Measurements from ENCODE around the gene CBFA2T2.

The CBFA2T2 gene

DNA sequence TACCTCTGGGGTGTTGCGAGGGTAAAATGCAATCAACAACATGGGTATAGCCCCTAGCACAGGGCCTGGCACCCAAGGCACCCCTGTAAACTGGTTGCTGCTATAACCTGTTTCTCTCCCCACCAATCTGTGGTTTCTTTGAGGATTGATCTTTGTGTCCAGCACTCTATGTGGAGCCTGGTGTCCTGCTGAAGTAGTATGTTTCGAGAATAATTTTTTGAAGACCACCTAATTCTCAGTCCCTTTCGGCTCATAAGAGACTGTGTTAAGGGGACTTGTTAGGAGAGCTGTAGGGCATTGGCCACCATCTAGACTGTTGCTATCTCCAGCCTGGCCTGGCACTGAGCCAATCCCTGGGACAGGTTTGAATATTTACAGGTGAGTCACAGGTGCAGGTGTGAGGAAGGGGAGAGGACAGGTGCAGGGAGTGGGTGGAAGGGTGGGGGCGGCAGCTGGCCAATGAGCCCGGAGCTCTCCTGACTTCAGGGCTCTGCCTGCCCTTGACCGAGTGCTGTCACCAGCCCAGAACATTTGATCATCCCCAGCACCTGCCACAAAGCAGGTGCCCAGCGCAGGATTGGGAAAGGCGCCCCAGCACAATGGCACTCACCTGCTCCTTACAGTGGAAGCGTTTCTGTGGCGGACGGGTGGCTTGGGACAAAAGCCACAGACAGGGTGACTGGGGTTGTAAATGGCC, 164.2 kb downstream of the CBFA2T2 start:
- Mint-ChIP-seq H3K36me3 (ENCODE audit: low read depth) (no peaks in the 10 kb centered on the region), H3K27ac (peak overlapping the region; percentile 67 to 90 (median 84)), H3K4me1 (peaks cover 16% of the 10 kb centered on the region), H3K9me3 (no peaks in the 10 kb centered on the region), H3K27me3 (ENCODE audit: low read depth) (no peaks in the 10 kb centered on the region), H3K4me3 (no peak overlapping the region)
- TF ChIP-seq, protein P1, sequence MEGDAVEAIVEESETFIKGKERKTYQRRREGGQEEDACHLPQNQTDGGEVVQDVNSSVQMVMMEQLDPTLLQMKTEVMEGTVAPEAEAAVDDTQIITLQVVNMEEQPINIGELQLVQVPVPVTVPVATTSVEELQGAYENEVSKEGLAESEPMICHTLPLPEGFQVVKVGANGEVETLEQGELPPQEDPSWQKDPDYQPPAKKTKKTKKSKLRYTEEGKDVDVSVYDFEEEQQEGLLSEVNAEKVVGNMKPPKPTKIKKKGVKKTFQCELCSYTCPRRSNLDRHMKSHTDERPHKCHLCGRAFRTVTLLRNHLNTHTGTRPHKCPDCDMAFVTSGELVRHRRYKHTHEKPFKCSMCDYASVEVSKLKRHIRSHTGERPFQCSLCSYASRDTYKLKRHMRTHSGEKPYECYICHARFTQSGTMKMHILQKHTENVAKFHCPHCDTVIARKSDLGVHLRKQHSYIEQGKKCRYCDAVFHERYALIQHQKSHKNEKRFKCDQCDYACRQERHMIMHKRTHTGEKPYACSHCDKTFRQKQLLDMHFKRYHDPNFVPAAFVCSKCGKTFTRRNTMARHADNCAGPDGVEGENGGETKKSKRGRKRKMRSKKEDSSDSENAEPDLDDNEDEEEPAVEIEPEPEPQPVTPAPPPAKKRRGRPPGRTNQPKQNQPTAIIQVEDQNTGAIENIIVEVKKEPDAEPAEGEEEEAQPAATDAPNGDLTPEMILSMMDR (IDR thresholded peaks at IDR 0.05; ENCODE audit: unreplicated experiment in 3 of 3) = no peak

DNA sequence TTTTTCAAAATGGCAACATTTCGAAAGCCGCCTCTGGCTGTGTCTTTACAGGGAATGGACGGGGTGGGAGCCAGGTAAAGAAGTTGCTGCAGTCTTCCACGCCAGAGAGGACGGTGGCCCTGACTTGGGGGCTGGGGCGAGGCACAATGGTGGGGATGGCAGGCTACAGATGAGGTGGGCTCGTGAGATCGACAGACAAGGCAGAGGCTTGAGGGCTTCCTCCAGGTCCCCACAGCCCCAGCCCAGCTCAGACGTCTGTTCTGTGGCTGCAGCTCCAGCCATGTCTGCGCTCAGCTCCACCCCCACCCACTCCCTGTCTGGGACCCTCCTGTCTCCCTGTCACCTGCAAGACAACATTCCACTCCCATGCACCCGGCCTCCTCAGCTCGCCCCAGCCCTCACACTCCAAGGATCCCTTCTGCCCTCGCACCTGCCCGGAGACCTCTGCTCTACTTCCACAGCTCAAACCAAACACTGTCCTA, 164.8 kb downstream of the CBFA2T2 start:
- H3K27ac Mint-ChIP-seq = peak overlapping the region; percentile 67 to 90 (median 84)
- no peaks in the 10 kb centered on the region for H3K27me3 Mint-ChIP-seq (ENCODE audit: low read depth)
- peaks cover 12% of the 10 kb centered on the region for H3K4me1 Mint-ChIP-seq
- peak overlapping the region in 1 of 3 experiments; percentile 38 for H3K4me3 Mint-ChIP-seq
- TF ChIP-seq, protein P1 (IDR thresholded peaks at IDR 0.05; ENCODE audit: unreplicated experiment in 3 of 3) = no peak
- no peaks in the 10 kb centered on the region for H3K9me3 Mint-ChIP-seq
- no peaks in the 10 kb centered on the region for H3K36me3 Mint-ChIP-seq (ENCODE audit: low read depth)

DNA sequence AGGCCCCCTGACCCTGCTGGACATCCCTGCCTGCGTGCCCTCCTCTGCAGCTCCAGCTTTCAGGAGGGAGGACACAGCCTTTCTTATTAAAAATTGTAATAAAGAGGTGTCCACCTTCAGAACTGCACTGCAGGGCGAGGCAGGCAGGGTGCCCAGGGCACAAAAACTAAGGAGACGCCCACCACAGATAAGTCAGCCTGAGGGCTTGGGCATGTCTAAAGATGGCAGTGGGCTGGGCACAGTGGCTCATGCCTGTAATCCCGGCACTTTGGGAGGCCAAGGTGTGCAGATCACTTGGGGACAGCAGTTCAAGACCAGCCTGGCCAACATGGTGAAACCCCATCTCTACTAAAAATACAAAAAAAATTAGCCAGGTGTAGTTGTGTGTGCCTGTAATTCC, 165.3 kb downstream of the CBFA2T2 start:
- TF ChIP-seq, protein P1 (IDR thresholded peaks at IDR 0.05; ENCODE audit: unreplicated experiment in 3 of 3) = no peak
- Mint-ChIP-seq H3K36me3 (ENCODE audit: low read depth) (no peaks in the 10 kb centered on the region), H3K27ac (peak overlapping the region; percentile 67 to 90 (median 84)), H3K9me3 (no peaks in the 10 kb centered on the region), H3K4me3 (no peak overlapping the region), H3K4me1 (peaks cover 12% of the 10 kb centered on the region), H3K27me3 (ENCODE audit: low read depth) (no peaks in the 10 kb centered on the region)

DNA sequence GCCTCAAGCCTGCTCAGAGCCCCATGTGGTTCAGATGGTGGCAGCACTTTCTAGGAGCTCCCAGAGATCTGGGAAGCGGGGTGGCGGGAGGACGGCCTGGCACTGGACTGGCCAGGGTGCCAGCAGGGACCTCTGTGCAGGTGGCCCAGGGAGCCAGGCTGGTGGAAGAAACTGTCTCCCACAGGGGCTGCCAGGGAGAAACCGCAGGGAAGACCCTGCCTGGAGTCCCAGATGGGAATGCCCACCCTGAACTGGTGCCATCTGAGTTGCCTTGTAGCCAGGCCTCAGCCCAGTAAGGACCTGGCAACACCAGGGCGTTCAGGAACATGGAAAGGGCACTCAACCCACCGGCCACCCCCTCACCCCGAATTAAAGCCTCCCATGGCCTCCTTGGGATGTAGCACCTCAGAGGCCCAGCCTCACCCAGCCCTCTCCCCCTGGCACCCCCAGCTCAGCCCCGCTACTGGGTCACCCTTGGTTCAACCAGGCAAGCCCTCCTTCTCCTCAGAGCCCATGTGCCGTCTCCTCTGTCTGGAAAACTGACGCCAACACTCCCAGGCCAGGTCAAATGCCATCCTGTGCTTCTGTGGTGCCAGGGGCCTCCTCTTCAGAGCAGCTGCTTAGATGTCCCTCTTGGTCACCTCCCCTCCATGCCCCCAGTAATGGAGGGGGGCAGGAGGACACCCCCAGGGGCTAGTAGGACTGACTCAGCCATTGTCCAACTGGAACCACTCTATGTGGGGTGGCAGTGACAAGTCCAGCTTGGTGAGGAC, 166.3 kb downstream of the CBFA2T2 start:
- Mint-ChIP-seq H3K36me3 (ENCODE audit: low read depth) (no peaks in the 10 kb centered on the region), H3K27ac (no peak overlapping the region)
- TF ChIP-seq, protein P1 (IDR thresholded peaks at IDR 0.05; ENCODE audit: unreplicated experiment in 3 of 3) = no peak

DNA sequence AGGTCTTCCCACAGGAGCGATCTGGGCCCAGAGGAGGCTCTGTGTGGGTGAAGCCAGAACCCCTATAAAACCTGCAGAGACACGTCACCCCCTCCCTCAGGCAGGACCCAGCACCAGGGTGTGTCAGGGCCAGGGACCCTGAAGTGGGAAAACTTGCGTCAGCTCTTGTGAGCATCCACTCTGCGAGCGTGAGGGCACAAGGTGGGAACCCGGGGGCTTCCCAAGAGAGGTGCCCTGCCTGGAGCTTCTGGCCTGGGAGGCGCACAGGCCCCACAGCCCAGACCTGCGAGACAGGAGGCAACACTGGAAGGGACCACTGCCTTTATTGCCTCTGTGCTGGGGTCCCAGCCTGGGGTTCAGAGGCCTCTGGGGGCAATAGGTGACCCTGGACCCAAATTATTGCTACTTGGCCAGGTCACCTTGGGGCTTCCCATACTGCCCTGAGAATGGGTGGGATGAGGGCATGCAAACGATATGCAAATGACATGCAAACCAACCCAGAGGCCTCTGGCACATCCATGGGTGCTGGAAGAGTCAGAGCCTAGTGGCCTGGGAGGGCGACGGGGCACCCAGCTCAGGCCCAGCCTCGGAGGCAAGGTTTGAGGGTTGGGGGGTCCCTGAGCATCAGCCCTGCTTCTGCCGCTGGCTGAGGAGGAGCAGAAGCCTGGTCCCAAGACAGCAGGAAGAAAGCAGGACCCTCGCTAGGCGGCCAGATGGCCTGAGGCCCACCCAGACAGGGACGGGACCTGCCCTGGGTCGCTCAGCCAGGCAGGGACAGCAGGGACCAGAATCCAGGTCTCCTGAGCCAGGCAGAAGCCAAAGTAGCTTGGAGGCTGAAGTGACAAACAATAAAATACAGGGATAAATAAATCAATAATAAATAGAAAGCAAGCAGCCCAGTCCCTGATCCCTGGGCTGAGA, 167.1 kb downstream of the CBFA2T2 start:
- no peak overlapping the region for H3K27ac Mint-ChIP-seq
- H3K27me3 Mint-ChIP-seq (ENCODE audit: low read depth) = no peaks in the 10 kb centered on the region
- H3K4me1 Mint-ChIP-seq = peaks cover 12% of the 10 kb centered on the region
- no peaks in the 10 kb centered on the region for H3K9me3 Mint-ChIP-seq
- H3K4me3 Mint-ChIP-seq = no peak overlapping the region
- H3K36me3 Mint-ChIP-seq (ENCODE audit: low read depth) = no peaks in the 10 kb centered on the region
- TF ChIP-seq, protein P1 (IDR thresholded peaks at IDR 0.05; ENCODE audit: unreplicated experiment in 3 of 3) = no peak

More for the DNA sequence above, 166.3 kb downstream of the CBFA2T2 start:
- Mint-ChIP-seq H3K27me3 (ENCODE audit: low read depth) (no peaks in the 10 kb centered on the region), H3K4me3 (no peak overlapping the region), H3K9me3 (no peaks in the 10 kb centered on the region), H3K4me1 (peaks cover 12% of the 10 kb centered on the region)
